Stimulated activated CD4-positive, alpha-beta T cell treated with anti-CD3 and anti-CD28 coated beads, Interleukin-1b, Interleukin-23, amount 100 ng/mL, for 4 hours (primary cell): ENCODE measurements around the gene BCAM.
"Not testable (repeated sequence)": the region's sequence is repeated elsewhere in the genome, so short reads cannot be mapped to it uniquely, and the experiment has no call there.

ENCODE experiments used
- DNase-seq, 2 donors: peaks; one replicate each; pipeline ENCODE4 v3.0.0-alpha.2; 2020; ENCODE audit warnings: low read depth in 2 of 2

The BCAM gene

DNA sequence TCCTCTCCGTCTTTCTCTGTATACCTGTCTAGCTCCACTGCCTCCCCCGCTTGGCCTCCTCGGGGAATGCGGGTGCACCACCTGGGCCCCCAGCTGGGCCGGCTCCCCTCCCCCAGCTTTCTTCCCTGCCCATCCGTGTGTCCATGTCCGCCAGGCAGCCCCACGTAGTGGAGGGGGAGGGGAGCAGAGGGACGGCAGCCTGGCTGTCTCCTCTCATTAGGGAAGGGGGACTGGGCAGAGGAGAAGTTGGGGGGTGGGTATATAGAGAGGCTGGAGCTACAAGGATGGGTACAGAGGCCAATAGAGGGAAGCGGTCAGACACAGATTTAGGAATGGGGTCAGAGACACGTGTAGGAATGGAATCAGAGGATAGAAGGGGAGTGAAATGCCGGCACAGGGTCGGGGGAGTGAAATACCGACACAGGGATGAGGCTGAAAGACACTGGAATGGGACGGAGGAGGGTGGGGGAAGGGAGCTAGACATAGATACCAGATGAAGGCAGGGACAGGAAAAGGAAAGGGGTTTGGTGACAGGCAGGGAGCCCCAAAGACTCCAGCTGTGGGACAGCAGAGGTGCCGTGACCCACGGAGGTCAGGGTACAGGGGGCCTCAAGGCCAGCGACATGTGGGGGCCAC lies 40.0 kb downstream of the BCAM start:
- no peak for DNase-seq

GRCh38 chr19:44850641-44851109 lies 41.8 kb downstream of the BCAM start:
- DNase-seq = no peak

DNA sequence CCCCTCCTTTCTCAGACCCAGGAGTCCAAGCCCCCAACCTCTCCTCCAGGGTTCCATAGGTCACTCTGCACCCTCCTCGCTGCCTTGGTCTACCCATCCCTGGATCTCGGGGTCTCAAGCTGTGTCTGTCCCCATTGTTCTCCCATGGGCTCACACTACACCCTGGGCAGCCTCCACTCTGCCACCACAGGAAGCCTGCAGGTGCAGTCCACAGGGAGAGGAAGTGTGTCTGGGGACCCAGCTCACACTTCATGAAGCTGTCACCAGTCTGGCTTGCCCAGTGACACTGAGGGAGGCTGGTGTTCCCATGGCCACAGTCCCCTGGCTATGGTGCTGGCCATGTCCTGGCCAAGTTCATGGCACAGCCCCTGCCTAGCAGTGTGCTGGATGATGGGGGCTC lies 42.5 kb downstream of the BCAM start:
- no peak for DNase-seq

GRCh38 chr19:44855606-44856005 lies 46.7 kb downstream of the BCAM start:
- no peak for DNase-seq

DNA sequence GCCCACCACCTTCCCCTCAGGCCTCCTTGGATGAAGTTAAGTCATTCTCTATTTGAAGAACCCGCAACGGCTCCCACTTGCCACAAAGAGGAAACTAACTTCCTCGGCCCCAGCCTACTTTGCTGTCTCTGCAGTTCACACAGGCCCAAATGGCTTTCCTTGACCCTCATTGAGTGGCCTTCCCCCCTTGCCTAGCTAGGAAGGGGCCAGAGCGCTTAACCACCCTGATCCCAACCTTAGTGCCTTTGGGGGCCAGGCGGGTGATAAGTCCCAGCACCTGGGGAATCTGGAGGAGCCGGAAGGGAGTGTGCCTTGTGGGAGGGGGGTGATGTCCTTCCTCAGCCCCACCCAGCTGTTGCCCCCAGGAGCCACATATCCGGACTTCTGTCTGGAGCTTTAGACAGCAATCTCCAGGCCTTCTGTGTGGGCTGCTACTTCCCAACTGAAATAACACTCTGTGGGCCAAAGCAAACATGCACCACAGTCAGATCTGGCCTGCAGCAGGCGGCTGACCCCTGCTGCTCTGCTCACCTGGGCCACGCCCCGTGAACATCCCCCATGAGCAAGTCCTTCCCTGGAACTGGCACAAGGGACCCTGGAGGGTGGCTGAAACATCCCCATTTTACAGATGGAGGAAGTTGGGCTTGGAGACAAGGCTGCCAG lies 47.6 kb downstream of the BCAM start:
- no peak for DNase-seq

DNA sequence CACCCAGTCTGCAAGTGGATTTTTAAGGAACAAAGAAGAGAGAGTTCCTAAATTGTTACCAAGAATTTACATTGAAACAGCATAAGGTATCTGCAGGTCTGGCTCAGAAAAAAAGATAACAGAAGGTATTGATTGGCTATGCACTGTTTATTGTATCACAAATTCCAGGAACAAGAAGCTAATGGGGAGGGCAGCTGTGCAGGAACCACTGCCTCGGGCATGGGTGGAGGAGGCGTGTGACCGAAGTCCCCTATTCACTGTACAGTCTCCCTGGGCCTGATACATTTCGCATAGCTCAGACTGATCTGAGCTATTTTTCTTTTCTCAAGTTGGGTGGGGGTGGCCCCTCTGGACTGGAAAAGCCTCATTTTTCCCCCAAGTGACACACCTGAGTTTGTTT lies 48.9 kb downstream of the BCAM start:
- no peak for DNase-seq

- DNase-seq = not testable (repeated sequence)
Measured at GRCh38 chr19:44861576-44861975, 52.7 kb downstream of the BCAM start.

GRCh38 chr19:44863990-44864389 lies 55.1 kb downstream of the BCAM start:
- no peak for DNase-seq

DNA sequence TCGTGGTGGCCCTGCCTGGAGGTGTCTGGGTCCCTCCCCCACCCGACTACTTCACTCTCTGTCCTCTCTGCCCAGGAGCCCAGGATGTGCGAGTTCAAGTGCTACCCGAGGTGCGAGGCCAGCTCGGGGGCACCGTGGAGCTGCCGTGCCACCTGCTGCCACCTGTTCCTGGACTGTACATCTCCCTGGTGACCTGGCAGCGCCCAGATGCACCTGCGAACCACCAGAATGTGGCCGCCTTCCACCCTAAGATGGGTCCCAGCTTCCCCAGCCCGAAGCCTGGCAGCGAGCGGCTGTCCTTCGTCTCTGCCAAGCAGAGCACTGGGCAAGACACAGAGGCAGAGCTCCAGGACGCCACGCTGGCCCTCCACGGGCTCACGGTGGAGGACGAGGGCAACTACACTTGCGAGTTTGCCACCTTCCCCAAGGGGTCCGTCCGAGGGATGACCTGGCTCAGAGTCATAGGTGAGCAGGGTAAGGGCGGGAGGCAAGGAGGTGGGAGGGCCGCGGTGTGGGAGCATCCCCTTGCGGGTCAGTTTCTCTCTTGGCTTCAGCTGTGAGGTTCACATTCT lies 56.4 kb downstream of the BCAM start:
- DNase-seq = no peak

- no peak for DNase-seq
Measured at GRCh38 chr19:44866664-44867063, 57.8 kb downstream of the BCAM start.

DNA sequence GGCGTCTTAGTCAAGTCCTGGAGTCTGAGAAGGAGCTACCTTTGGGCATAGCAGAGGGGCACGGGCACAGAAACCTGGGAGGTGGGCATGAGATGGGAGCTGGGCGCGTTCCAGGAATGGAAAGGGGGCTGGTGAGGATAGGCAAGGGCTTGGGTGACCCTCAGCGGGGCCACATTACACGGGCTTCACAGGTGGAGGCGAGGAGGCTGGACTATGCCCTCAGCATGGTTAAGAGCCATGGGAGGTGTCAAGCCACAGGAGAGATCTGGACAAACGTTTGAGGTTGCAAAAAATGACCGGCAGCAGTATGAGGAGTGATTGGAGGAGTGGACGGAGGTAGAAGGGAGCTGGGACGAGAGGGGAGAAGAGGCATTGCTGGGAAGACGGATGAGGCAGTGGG lies 58.7 kb downstream of the BCAM start:
- DNase-seq = no peak

- DNase-seq = no peak
Measured at GRCh38 chr19:44869733-44870470, 61.0 kb downstream of the BCAM start.
